ENCODE measurements around the gene KLF16. TPM values are rescaled to one million over a fixed set of nuclear protein-coding genes. Genes with fewer than 3 reads are reported as not detected.
"Not testable (repeated sequence)": the region's sequence is repeated elsewhere in the genome, so short reads cannot be mapped to it uniquely, and the experiment has no call there.

KLF16 gene
- total RNA-seq, 3 donors from 2014 or later, result 2.9 to 4.6 (median 4.1) TPM

DNA sequence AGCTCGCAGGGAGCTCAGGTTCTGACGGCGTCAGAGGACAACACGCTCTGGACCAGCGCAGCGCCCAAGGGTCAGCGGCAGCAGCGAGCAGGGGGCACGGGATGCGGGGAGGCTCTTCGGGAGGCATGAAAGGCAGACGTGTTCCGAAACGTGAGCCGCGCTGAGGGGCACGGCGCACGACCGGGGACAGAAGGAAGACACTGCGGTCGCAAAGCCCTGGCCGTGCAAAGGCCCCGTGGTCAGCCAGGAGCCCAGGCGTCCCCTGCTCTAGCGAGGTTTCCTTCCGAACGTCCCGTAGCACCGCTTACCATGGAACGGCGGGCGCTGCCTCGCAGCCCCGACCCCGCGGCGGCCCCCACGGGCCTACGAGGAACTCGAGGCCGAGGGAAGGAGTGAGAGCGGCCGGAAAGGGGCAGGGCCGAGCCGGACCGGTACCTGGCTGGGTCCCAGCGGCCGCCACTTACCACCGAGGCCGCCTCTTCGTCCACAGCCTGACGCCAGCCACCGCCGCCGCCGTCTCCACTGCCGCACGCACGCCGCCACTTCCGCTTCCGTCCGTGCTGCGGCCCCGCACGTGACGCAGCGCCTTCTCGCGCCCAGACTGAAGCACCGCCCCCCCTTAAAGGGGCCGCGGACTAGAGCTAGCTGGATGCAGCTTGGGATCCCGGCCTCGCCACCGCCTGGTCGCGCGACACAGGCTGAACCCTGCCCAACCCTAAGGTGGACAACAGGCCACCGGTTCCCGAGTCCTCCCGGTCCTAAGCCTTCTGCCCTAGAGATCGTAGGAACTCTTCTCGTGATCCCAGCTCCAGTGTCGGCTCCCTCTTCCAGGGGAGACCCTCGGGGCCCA lies 12.5 kb upstream of the KLF16 start:
- DNase-seq (ENCODE audit: low spot score in 2 of 2), result peak; percentile 90 to 91
- H3K4me1 ChIP-seq, result peaks cover 20 to 27% of the 10 kb centered on the region in 2 donors
- peak overlapping the region; percentile 89 to 97 for H3K27ac ChIP-seq
- no peaks in the 10 kb centered on the region for H3K9me3 ChIP-seq
- no peaks in the 10 kb centered on the region for H3K36me3 ChIP-seq
- peak overlapping the region; percentile 76 to 94 (median 93) for H3K4me3 ChIP-seq
- TF ChIP-seq POLR2A (IDR thresholded peaks at IDR 0.05) (peak; percentile 66), POLR2AphosphoS5 (IDR thresholded peaks at IDR 0.05) (peak; percentile 94 to 96 (median 95))
- TF ChIP-seq, protein P1, sequence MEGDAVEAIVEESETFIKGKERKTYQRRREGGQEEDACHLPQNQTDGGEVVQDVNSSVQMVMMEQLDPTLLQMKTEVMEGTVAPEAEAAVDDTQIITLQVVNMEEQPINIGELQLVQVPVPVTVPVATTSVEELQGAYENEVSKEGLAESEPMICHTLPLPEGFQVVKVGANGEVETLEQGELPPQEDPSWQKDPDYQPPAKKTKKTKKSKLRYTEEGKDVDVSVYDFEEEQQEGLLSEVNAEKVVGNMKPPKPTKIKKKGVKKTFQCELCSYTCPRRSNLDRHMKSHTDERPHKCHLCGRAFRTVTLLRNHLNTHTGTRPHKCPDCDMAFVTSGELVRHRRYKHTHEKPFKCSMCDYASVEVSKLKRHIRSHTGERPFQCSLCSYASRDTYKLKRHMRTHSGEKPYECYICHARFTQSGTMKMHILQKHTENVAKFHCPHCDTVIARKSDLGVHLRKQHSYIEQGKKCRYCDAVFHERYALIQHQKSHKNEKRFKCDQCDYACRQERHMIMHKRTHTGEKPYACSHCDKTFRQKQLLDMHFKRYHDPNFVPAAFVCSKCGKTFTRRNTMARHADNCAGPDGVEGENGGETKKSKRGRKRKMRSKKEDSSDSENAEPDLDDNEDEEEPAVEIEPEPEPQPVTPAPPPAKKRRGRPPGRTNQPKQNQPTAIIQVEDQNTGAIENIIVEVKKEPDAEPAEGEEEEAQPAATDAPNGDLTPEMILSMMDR (IDR thresholded peaks at IDR 0.05), result no peak
- no peaks in the 10 kb centered on the region for H3K27me3 ChIP-seq
- intact Hi-C loops (cut with DNase I; ENCODE audit: low total_unique reads), result no loop called here

DNA sequence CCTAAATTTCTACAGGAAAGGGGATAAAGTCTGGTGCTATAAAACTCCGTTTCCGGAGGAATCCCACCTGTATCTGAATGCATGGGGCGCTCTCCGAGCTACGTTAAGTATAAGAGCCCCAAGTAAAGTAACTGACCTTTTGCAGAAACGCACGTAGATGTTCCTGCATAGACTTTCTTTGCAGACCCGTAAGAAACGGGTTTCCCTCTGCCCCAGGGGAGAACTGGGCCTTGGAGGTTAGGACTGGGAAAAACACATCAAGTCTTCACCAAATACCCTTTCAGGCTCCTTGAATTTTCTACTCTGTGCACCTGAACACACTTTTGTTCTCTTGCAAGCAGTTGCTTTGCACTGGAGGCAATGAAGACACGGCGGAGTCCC lies 11.9 kb upstream of the KLF16 start:
- DNase-seq (ENCODE audit: low spot score in 2 of 2); intact Hi-C loops (cut with DNase I; ENCODE audit: low total_unique reads); H3K36me3 ChIP-seq; H3K9me3 ChIP-seq; H3K27me3 ChIP-seq: not testable (repeated sequence)
- peak overlapping the region; percentile 89 to 97 for H3K27ac ChIP-seq
- peaks cover 20 to 27% of the 10 kb centered on the region in 2 donors for H3K4me1 ChIP-seq
- H3K4me3 ChIP-seq, result peak overlapping the region; percentile 76 to 94 (median 93)

DNA sequence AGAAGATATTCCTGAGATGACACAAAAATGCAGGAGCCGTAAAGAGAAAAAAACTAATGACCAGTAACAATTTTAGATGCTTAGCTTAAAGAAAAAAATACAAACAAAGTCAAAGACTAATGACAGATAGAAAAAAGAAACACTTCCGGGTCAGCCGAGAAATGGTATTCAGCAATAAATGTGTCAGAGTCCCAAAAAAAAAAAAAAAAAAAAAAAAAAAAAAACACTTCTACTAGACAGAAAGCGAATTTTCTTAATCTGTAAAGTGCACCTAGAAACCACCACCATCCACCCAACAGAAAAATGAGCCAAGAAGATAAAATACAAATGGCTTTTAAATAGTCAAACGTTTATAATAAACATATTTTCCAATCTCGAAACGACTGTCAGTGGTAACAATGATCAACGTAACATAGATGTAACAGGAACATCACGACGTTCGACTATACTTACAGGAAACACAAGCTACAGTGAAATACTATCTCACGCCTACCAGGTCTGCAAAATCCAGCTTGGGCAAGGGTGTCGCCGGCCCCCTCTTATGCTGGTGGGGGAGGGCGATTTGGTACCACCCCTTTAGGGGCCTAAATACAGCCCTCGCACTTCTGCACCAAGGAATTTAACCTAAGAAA lies 11.3 kb upstream of the KLF16 start:
- intact Hi-C loops (cut with DNase I; ENCODE audit: low total_unique reads), result no loop called here
- H3K9me3 ChIP-seq, result no peaks in the 10 kb centered on the region
- TF ChIP-seq POLR2AphosphoS5 (IDR thresholded peaks at IDR 0.05) (no peak), POLR2A (IDR thresholded peaks at IDR 0.05) (no peak)
- TF ChIP-seq, protein P1 (IDR thresholded peaks at IDR 0.05), result no peak
- peak overlapping the region; percentile 76 to 94 (median 93) for H3K4me3 ChIP-seq
- H3K27me3 ChIP-seq, result no peaks in the 10 kb centered on the region
- no peaks in the 10 kb centered on the region for H3K36me3 ChIP-seq
- no peak for DNase-seq (ENCODE audit: low spot score in 2 of 2)
- H3K4me1 ChIP-seq, result peaks cover 20 to 27% of the 10 kb centered on the region in 2 donors
- peak overlapping the region; percentile 87 to 97 for H3K27ac ChIP-seq

DNA sequence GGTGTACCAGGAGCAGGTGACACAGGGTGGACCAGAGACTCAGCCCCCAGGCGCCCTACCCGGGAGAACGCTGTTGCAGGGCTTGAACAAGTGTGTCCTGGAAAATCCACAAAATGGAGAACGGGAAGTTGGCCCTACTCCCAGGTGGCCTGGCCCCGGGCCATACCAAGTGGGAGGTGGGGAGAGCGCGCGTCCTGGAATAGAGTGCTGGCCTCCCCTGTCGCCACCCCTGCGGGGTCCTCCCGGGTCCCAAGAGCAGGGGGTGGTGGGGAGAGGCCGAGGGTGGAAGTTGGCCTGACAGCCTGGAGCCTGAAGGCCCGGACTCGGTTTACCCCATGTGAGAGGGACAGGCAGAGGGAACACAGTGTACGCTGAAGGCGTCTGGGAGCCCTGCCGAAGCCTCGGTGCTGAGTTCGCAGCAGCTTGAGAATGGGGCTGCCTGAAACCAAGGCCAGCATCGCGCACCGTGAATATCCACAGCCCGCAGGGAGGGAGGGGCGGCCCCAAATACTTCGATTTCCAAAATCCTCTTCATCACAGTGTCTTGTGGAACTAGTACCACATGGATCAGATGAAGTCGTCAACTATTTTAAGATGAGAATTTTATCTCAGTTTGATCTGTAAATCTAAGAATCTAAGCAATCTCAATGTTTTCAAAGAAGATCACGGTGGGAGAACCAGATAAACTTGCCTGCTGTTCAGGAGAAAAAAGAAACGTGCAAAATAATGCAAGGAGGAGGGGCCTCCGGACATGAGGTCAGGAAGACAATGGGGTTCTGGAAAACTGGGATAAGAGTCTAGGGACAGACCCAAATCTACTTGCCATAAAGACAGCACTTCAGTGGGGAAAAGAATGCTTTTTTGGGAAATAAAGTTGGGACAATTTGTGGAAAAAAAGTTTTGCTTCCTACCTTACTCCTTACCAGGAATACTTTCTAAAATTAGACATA lies 10.4 kb upstream of the KLF16 start:
- Histone ChIP-seq H3K9me3 (no peaks in the 10 kb centered on the region), H3K4me1 (peaks cover 20 to 27% of the 10 kb centered on the region in 2 donors), H3K36me3 (no peaks in the 10 kb centered on the region), H3K27me3 (no peaks in the 10 kb centered on the region), H3K4me3 (peak overlapping the region; percentile 14 to 76 (median 65)), H3K27ac (peak overlapping the region; percentile 87 to 95)
- peak in 1 of 3 donors; percentile 8 for TF ChIP-seq POLR2AphosphoS5 (IDR thresholded peaks at IDR 0.05)
- TF ChIP-seq, protein P1 (IDR thresholded peaks at IDR 0.05), result no peak
- peak in 1 of 2 donors; percentile 88 for DNase-seq (ENCODE audit: low spot score in 2 of 2)
- intact Hi-C loops (cut with DNase I; ENCODE audit: low total_unique reads), result no loop called here

DNA sequence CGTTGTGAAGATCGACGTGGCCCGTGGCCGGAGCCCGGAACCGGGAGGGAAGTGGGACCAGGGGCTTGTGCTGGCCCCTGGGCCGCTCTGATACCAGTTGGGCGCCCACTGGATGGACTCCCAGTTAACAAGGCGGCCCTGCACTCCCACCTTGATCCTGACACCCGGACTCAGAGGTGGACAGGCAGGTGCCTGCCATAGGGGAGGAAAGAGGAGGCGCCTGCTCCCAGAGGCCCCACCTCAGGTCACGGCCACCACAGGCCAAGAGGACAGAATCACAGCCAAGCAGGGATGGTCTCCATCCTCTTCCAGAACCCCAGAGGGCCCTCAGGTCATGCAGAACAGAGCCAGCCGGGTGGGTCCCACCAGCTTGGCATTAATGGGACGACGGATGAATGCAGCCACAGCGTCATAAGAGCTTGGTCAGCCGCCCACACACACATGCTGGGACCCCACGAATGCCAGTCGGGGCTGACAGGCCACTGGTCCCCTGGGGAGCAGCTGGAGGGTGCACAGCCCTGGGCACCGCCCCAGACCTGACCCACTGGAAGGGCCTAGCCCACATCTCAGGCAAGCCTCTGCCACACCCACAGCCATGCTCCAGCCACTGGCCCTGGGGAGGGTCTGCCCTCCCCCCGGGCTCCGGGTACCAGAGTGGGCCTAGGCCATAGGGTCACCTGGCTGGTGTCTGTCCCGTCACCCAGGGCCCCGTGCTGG lies 9.6 kb upstream of the KLF16 start:
- H3K36me3 ChIP-seq, result no peaks in the 10 kb centered on the region
- H3K9me3 ChIP-seq, result no peaks in the 10 kb centered on the region
- peak overlapping the region; percentile 87 to 95 for H3K27ac ChIP-seq
- peaks cover 20 to 27% of the 10 kb centered on the region in 2 donors for H3K4me1 ChIP-seq
- no peaks in the 10 kb centered on the region for H3K27me3 ChIP-seq
- peak overlapping the region in 2 of 3 donors; percentile 65 to 76 for H3K4me3 ChIP-seq
- TF ChIP-seq POLR2A (IDR thresholded peaks at IDR 0.05) (no peak), POLR2AphosphoS5 (IDR thresholded peaks at IDR 0.05) (no peak)
- TF ChIP-seq, protein P1 (IDR thresholded peaks at IDR 0.05), result no peak
- intact Hi-C loops (cut with DNase I; ENCODE audit: low total_unique reads), result no loop called here
- no peak for DNase-seq (ENCODE audit: low spot score in 2 of 2)
